Naive B cell (primary cell): ENCODE results near the gene LAMA4. TPM values are rescaled to one million over a fixed set of nuclear protein-coding genes. Genes with fewer than 3 reads are reported as not detected.

Experiments
- ATAC-seq, 2 donors: fragments of 150-1000 bp; cut with Tn5 transposase; 2 replicates each; pipeline ENCODE4 v1.10.0; 2021; ENCODE audit warnings: low read depth in 2 of 2, mild to moderate bottlenecking in 2 of 2, moderate library complexity in 2 of 2
- DNase-seq: peaks from one replicate; pipeline ENCODE4 v3.0.0; 2022
- H3K27ac Mint-ChIP-seq, 6 donors: one replicate each; pipeline ENCODE4 v1.8.0; 2020 to 2022; ENCODE audit warnings: mild to moderate bottlenecking in 6 of 6, mixed read lengths in 6 of 6, moderate library complexity in 5 of 6, inconsistent platforms in 2 of 6
- H3K27me3 Mint-ChIP-seq, 3 donors: one replicate each; pipeline ENCODE4 v1.8.0; 2021 to 2022; ENCODE audit warnings: mixed read lengths in 3 of 3, mild to moderate bottlenecking in 1 of 3
- H3K36me3 Mint-ChIP-seq, 2 donors: one replicate each; pipeline ENCODE4 v1.8.0; 2020 to 2022; ENCODE audit warnings: mixed read lengths in 2 of 2, inconsistent platforms in 1 of 2, mild to moderate bottlenecking in 1 of 2
- H3K4me1 Mint-ChIP-seq, 3 donors: one replicate each; pipeline ENCODE4 v1.8.0; 2020 to 2022; ENCODE audit warnings: mixed read lengths in 3 of 3, inconsistent platforms in 1 of 3, mild to moderate bottlenecking in 1 of 3, moderate library complexity in 1 of 3
- H3K4me3 Mint-ChIP-seq, 8 donors: one replicate each; pipeline ENCODE4 v1.8.0; 2020 to 2022; ENCODE audit warnings: mild to moderate bottlenecking in 8 of 8, mixed read lengths in 8 of 8, moderate library complexity in 8 of 8, inconsistent platforms in 2 of 8
- H3K9me3 Mint-ChIP-seq, 7 donors: one replicate each; pipeline ENCODE4 v1.8.0; 2020 to 2022; ENCODE audit warnings: mixed read lengths in 7 of 7, mild to moderate bottlenecking in 5 of 7, inconsistent platforms in 2 of 7, moderate library complexity in 1 of 7
- polyA plus RNA-seq, 6 donors: library from polyadenylated mRNA; unstranded; fragments of 300-500 nt; fragmentation: Illumina TruSeq; gene quantifications; one replicate each; pipeline ENCODE4 v1.2.3, GENCODE V29; 2021; ENCODE audit warnings: low read depth in 6 of 6

Gene LAMA4
- polyA plus RNA-seq, 6 donors from 2014 or later = not detected

DNA sequence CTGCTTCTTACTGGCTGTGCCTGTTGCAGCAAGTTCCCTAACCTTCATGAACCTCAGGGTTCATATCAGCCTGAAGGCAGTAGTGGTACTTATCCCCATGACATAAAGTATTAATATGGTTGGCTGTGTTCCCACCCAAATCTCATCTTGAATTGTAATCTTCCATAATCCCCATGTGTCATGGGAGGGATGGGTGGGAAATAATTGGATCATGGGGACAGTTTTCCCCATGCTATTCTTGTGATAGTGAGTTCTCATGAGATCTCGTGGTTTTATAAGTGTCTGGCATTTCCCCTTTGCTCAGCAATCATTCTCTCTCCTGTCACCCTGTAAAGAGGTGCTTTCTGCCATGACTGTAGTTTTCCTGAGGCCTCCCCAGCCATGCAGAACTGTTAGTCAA lies 105.1 kb downstream of the LAMA4 start:
- Mint-ChIP-seq H3K36me3 (no peaks in the 10 kb centered on the region), H3K4me1 (peaks cover 0 to 9% (median 3%) of the 10 kb centered on the region in 3 donors), H3K27ac (no peak overlapping the region), H3K9me3 (no peaks in the 10 kb centered on the region), H3K4me3 (no peak overlapping the region), H3K27me3 (peaks cover 4 to 14% (median 8%) of the 10 kb centered on the region in 3 donors)
- DNase-seq (no peak), ATAC-seq (no peak)

DNA sequence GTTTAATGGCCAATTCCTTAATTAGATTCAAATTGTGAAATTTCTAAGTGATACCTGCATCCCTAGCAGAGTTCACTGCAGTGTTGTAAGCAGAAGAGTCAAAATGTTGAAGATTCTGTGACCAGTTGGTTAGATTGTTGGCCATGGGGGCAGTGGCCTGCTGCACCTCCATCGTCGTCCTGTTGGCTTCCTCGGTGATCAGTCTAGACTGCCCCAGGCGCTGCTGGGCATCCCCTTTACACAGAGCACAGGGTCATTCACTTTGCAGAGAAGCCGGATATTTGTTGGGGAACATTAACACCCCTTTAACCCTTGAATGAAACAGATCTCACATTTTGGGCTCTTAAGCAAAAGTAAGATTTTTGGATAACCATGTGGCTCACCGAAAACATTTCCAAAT lies 106.3 kb downstream of the LAMA4 start:
- no peak overlapping the region for H3K27ac Mint-ChIP-seq
- DNase-seq (no peak), ATAC-seq (no peak)
- no peaks in the 10 kb centered on the region for H3K9me3 Mint-ChIP-seq
- no peaks in the 10 kb centered on the region for H3K36me3 Mint-ChIP-seq
- peaks cover 4 to 14% (median 8%) of the 10 kb centered on the region in 3 donors for H3K27me3 Mint-ChIP-seq
- H3K4me3 Mint-ChIP-seq = no peak overlapping the region
- peaks cover 0 to 9% (median 3%) of the 10 kb centered on the region in 3 donors for H3K4me1 Mint-ChIP-seq

DNA sequence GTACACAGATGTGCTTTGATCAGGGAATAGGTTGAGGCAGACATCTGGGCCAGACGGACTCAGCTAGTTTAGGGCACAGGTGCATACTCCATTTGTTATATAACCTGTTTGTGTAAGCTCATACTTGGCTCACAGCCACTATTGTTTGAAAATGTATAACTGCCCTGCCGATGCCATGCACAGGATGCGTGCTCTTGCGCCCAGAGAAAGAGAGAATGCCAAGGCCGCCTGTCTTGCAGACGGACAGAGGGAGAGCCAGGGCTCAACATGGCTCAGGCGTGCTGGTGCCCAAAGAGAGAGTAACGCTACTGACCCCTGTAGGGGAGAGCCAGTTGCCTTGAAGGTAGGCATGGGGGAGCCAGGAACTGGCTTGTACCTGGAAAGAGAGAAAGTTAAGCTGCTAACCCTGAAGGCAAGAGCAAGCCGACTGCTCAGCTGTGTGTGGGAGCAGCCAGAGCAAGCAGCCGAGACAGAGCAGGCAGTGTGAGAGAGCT lies 109.2 kb downstream of the LAMA4 start:
- Mint-ChIP-seq H3K9me3 (no peaks in the 10 kb centered on the region), H3K4me3 (no peak overlapping the region), H3K27me3 (peaks cover 4 to 14% (median 8%) of the 10 kb centered on the region in 3 donors), H3K4me1 (no peaks in the 10 kb centered on the region), H3K36me3 (no peaks in the 10 kb centered on the region), H3K27ac (no peak overlapping the region)
- ATAC-seq (no peak), DNase-seq (no peak)

DNA sequence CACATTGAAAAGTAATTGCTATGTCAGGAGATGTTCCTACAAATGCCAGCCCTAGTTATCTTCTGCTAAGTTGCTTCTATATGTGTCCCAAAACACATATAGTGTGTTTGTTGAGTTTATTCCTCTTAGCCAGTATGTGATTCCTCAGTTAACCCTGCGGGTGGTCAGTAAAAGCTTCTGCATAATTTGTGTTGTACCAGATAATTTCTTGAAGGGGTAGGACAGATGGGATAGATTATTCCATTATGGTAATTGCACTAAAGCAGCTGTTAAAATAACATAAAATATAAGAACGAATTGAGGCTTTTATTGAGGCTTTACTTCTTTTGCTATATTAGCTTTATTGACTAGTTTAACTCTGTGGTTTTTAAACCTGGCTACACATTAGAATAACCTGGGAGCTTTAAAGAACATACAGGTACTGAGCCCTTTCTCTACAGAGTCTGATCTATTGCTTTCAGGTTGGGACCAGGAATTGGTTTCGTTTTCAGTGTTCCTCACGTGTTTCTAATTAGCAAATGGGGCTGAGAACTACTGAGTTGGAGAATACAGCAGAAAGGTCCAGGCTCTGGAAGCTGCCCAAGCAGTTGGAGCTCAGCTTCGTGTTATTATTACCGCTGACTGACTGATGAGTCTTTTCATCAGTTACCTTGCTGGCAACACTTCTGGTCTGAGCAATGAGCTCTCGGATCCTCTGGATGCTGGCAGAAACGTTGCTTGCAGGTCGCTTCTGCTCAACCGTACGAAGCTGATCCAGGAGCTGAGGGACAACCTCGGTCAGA lies 110.0 kb downstream of the LAMA4 start:
- no peak overlapping the region for H3K4me3 Mint-ChIP-seq
- H3K4me1 Mint-ChIP-seq = no peaks in the 10 kb centered on the region
- peaks cover 7 to 14% (median 8%) of the 10 kb centered on the region in 3 donors for H3K27me3 Mint-ChIP-seq

DNA sequence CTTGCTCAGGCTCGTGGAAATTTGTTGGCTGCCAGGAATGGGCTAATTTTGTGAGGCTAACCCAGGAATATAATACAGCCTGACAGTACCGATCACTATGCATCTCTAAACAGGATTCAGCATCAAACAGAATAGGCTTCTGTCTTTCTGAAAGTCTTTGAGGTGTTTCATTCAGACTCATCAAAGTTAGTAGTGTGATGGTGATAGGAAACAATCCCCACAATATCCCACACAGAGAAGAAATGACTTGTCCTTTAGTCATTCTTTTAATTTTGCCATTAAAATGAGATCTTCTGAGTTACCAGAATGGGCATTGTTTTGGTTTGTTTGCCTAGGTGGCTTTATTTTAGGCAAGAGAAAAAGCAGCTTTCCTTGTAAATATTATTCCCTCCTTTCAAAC lies 112.7 kb downstream of the LAMA4 start:
- no peaks in the 10 kb centered on the region for H3K9me3 Mint-ChIP-seq
- no peaks in the 10 kb centered on the region for H3K36me3 Mint-ChIP-seq
- DNase-seq (no peak), ATAC-seq (no peak)
- no peaks in the 10 kb centered on the region for H3K4me1 Mint-ChIP-seq
- H3K4me3 Mint-ChIP-seq = no peak overlapping the region
- peaks cover 8 to 14% (median 8%) of the 10 kb centered on the region in 3 donors for H3K27me3 Mint-ChIP-seq
- peak overlapping the region in 1 of 6 donors; percentile 70 for H3K27ac Mint-ChIP-seq

More for the DNA sequence above, 110.0 kb downstream of the LAMA4 start:
- no peak overlapping the region for H3K27ac Mint-ChIP-seq
- H3K9me3 Mint-ChIP-seq = no peaks in the 10 kb centered on the region
- DNase-seq = no peak
- no peak for ATAC-seq
- H3K36me3 Mint-ChIP-seq = no peaks in the 10 kb centered on the region

DNA sequence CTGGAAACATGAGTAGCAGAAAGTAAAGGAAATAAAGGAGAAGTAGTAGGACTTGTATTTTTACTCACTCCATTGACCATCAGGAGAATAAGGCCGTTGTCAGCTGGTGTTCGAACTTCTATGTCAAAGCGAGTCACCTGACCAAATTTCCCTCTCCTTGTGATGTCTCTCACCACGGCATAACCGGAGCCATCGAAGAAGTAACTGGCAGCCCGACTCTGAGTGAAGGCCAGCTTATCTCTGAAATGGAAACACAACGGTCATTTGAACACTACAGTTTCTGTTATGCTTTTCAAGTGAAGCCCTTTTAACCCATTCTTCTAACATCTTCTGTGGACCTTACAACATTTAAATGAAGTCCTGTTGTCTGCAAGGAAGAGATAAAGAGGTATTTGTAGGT lies 115.3 kb downstream of the LAMA4 start:
- Mint-ChIP-seq H3K9me3 (no peaks in the 10 kb centered on the region), H3K4me3 (no peak overlapping the region), H3K36me3 (no peaks in the 10 kb centered on the region), H3K27me3 (peaks cover 0 to 4% (median 0%) of the 10 kb centered on the region in 3 donors), H3K4me1 (no peaks in the 10 kb centered on the region), H3K27ac (no peak overlapping the region)
- DNase-seq (no peak), ATAC-seq (no peak)

DNA sequence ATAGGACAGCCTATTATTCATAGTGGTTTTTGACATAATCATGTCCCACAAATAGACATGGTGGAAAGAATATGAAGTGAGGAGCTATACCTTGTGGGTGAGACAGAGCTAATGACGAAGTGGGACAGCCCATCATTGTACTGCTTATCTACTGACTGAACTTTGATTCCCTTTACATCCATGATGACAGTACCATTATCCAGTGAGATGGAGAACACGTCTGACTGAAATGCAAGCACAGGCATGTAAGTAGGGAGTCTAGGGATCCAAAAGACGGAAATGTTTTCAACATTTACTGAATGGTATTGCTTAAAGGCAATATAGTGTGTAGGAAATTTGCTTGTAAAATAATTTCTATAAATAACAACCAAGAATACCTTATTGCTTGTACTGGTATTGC lies 123.5 kb downstream of the LAMA4 start:
- Mint-ChIP-seq H3K4me1 (no peaks in the 10 kb centered on the region), H3K27ac (no peak overlapping the region), H3K36me3 (no peaks in the 10 kb centered on the region), H3K4me3 (no peak overlapping the region), H3K27me3 (peaks cover 9 to 19% (median 13%) of the 10 kb centered on the region in 3 donors), H3K9me3 (no peaks in the 10 kb centered on the region)
- DNase-seq (no peak), ATAC-seq (no peak)

DNA sequence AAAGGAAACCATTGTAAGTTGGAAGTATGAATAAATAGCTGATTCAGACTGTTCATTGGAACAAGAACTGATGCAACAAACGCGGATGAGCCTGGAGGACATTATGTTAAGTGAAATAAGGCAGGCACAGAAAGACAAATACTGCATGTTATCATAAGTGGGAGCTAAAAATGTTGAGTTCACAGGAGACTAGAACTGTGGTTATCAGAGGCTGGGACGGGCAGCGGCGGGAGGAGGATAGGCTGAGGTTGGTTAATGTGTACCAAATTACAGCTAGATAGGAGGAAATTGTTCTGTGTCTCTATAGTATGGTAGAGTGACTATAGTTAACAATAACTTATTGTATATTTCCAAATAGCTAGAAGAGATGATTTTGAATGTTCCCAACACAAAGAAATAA lies 126.2 kb downstream of the LAMA4 start:
- Mint-ChIP-seq H3K27ac (no peak overlapping the region), H3K27me3 (peaks cover 9 to 19% (median 13%) of the 10 kb centered on the region in 3 donors), H3K9me3 (no peaks in the 10 kb centered on the region), H3K4me1 (no peaks in the 10 kb centered on the region), H3K36me3 (no peaks in the 10 kb centered on the region), H3K4me3 (no peak overlapping the region)
- DNase-seq = no peak
- ATAC-seq = no peak

DNA sequence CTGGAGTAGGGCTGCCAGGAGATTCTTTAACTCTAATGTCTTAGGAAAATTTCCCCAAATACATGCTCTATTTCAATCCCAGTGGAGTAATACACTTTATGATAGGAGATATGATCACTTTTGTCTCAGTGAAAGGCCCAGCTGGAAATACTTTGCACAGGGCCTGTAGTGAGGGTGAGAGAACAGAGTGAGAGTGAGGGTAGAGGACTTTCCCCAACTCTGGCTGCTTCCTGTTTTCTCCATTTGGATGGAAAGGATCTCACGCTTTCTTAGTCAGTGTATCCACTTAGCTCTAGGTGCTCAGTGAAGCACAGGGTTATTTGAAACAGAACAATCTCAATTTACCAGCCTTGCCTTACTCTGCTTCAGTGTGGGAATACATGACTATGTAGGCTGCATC lies 130.4 kb downstream of the LAMA4 start:
- no peaks in the 10 kb centered on the region for H3K36me3 Mint-ChIP-seq
- no peak for ATAC-seq
- peaks cover 0 to 3% (median 0%) of the 10 kb centered on the region in 3 donors for H3K4me1 Mint-ChIP-seq
- no peak overlapping the region for H3K4me3 Mint-ChIP-seq
- H3K27ac Mint-ChIP-seq = no peak overlapping the region
- DNase-seq = no peak
- no peaks in the 10 kb centered on the region for H3K9me3 Mint-ChIP-seq
- peaks cover 13 to 19% (median 13%) of the 10 kb centered on the region in 3 donors for H3K27me3 Mint-ChIP-seq

DNA sequence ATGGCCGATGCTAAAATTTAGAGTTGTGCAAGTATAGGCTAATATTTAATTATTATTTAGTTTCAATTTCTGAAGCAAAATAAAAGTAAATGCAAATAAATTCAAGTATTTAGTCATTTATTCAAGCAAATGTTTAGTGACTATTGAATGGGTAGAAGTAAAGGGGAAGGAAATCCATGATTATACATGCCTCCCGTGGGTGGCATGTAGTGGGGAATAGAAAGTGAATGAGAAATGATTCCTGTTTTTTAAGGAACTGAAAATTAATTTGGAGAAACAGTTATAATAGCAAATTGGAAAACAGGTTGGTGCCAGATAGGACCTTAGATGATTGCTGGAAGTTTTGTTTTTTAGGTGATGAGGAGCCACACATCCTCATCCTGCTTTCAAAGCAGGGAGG lies 131.6 kb downstream of the LAMA4 start:
- Mint-ChIP-seq H3K27me3 (peaks cover 7 to 13% (median 11%) of the 10 kb centered on the region in 3 donors), H3K36me3 (no peaks in the 10 kb centered on the region), H3K4me3 (no peak overlapping the region), H3K9me3 (no peaks in the 10 kb centered on the region), H3K4me1 (peaks cover 0 to 3% (median 0%) of the 10 kb centered on the region in 3 donors), H3K27ac (no peak overlapping the region)
- ATAC-seq (no peak), DNase-seq (no peak)

DNA sequence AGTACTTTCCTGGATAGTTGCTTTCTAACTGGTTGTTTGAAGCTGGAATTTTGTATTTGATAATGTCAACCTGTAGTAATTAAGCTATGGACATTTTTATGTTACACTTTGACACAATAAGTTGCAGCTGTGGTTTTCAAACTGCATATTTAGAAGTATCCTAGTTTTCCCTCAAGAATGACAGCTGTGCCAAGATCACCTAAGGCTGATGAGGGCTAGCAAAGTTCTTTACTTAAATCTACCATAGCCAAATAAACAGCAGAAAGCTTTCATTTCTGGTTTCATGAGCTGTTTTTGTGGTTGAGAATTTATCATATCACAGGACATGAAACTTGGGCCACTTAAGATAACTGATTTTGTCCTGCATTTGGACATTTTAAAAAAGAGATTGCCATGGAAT lies 136.3 kb downstream of the LAMA4 start:
- ATAC-seq (no peak), DNase-seq (no peak)
- Mint-ChIP-seq H3K4me1 (peaks cover 0 to 2% (median 0%) of the 10 kb centered on the region in 3 donors), H3K27ac (peak overlapping the region in 1 of 6 donors; percentile 40), H3K36me3 (no peaks in the 10 kb centered on the region), H3K4me3 (no peak overlapping the region), H3K27me3 (peaks cover 0 to 13% (median 13%) of the 10 kb centered on the region in 3 donors), H3K9me3 (no peaks in the 10 kb centered on the region)

DNA sequence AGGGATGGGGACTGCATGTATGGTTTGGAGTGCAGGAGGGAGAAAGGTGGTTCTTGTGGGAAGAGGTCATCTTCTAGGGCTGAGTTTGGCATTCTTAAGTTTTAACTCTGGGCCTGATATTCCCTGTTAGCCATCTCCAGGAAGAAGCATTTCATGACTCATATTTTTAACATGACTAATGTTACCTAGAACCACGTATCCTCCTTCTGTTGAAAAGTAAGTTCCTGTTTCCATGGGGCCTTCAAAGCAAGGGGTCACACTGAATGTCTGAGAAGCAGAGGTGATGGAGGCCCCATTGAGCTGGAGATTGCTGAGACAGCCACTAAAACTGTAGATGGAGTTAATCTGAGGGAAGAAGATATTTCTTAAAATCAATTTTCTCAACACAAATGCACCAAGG lies 136.8 kb downstream of the LAMA4 start:
- no peak for DNase-seq
- H3K4me1 Mint-ChIP-seq = no peaks in the 10 kb centered on the region
- H3K9me3 Mint-ChIP-seq = no peaks in the 10 kb centered on the region
- H3K4me3 Mint-ChIP-seq = no peak overlapping the region
- H3K27ac Mint-ChIP-seq = peak overlapping the region in 2 of 6 donors; percentile 40 to 57
- H3K27me3 Mint-ChIP-seq = peaks cover 0 to 15% (median 11%) of the 10 kb centered on the region in 3 donors
- ATAC-seq = no peak
- H3K36me3 Mint-ChIP-seq = no peaks in the 10 kb centered on the region

DNA sequence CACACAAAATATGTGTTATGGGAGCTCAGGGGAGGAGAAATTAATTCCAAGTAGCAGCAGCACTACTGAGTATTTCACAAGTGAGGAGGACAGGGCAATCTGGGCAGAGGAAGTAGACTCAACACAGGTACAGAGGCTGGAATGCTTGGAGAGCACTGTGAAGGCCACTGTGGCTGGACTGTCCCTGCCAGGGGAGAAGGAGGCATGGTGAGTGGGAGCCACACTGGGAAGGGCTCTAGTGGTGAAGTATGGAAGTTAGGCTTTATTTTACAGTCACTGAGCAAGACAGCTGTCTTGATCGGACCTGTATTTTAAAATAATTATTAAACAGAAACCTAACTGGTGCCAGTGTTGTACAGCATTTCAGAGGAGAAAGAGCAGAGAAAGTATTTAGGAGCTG lies 138.1 kb downstream of the LAMA4 start:
- Mint-ChIP-seq H3K4me3 (no peak overlapping the region), H3K27ac (no peak overlapping the region), H3K9me3 (no peaks in the 10 kb centered on the region), H3K4me1 (no peaks in the 10 kb centered on the region), H3K27me3 (peaks cover 0 to 24% (median 11%) of the 10 kb centered on the region in 3 donors), H3K36me3 (no peaks in the 10 kb centered on the region)
- DNase-seq (no peak), ATAC-seq (no peak)

DNA sequence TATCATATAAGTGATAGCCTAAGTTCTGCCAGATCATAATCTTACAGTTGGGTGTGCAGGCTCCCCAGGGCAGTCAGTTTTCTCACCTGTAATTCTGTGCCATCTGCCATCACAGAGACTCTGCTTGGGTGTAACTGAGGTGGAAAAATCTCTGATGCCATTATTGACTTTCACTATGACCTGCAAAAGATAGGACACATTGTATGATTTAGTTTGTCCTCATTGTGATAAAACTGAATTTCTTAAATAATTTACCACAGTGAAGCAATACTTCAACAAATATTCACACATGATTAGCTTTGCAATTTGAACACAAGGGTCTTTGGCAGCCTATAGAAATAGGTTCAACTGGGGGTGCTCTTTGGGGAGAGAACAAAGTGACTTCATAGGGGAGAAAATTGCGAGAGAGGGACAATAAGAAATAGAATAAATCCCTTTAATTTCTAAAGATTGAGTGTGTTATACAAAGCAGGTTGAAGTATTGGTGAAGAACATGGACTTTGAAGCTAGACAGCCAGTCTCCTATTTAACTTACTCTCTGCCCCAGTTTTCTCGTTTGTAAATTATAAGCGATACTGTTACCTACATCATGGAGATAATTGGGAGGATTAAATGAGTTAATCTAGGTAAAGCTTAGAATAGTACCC lies 139.7 kb downstream of the LAMA4 start:
- Mint-ChIP-seq H3K9me3 (no peaks in the 10 kb centered on the region), H3K4me3 (no peak overlapping the region), H3K27me3 (peaks cover 0 to 24% (median 11%) of the 10 kb centered on the region in 3 donors), H3K4me1 (no peaks in the 10 kb centered on the region), H3K36me3 (no peaks in the 10 kb centered on the region), H3K27ac (peak overlapping the region in 1 of 6 donors; percentile 52)
- ATAC-seq (no peak), DNase-seq (no peak)
